Retinal pigment epithelial cell (primary cell): ENCODE measurements around the gene ITGAD.

Experiments
- DNase-seq: peaks from one replicate; pipeline ENCODE4 v3.0.0-alpha.2; 2010; ENCODE audit warnings: low read depth
- H3K4me3 ChIP-seq: 2 replicates; pipeline ENCODE4 v1.5.1; 2011; ENCODE audit warnings: mild to moderate bottlenecking, low read length, control low read depth, moderate library complexity
- TF ChIP-seq, protein P1 (sequence below): conservative IDR thresholded peaks from 2 replicates; pipeline ENCODE4 v1.5.1; 2011; ENCODE audit warnings: low read depth, low read length, control low read depth, inconsistent platforms

Gene ITGAD

DNA sequence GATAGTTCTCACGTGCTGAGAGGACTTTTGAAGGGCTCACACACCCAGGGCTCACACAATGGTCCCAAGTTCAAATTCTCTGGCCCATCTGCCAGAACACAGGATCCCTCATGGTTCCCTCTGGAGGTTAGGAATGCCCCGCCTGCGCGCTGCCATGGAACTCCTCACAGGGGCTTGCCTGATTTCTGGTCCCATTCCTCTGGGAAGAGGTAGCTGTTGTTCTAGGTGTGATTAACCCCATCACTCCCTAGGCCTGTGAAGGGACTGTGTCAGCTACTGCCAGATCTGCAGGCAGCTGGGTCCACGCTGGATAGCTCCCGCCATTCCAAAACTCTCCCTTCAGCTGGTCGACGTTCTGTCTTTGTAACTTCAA is 63.8 kb downstream of the ITGAD start:
- H3K4me3 ChIP-seq: no peak overlapping the region
- no peak for DNase-seq
- TF ChIP-seq, protein P1, sequence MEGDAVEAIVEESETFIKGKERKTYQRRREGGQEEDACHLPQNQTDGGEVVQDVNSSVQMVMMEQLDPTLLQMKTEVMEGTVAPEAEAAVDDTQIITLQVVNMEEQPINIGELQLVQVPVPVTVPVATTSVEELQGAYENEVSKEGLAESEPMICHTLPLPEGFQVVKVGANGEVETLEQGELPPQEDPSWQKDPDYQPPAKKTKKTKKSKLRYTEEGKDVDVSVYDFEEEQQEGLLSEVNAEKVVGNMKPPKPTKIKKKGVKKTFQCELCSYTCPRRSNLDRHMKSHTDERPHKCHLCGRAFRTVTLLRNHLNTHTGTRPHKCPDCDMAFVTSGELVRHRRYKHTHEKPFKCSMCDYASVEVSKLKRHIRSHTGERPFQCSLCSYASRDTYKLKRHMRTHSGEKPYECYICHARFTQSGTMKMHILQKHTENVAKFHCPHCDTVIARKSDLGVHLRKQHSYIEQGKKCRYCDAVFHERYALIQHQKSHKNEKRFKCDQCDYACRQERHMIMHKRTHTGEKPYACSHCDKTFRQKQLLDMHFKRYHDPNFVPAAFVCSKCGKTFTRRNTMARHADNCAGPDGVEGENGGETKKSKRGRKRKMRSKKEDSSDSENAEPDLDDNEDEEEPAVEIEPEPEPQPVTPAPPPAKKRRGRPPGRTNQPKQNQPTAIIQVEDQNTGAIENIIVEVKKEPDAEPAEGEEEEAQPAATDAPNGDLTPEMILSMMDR: no peak

DNA sequence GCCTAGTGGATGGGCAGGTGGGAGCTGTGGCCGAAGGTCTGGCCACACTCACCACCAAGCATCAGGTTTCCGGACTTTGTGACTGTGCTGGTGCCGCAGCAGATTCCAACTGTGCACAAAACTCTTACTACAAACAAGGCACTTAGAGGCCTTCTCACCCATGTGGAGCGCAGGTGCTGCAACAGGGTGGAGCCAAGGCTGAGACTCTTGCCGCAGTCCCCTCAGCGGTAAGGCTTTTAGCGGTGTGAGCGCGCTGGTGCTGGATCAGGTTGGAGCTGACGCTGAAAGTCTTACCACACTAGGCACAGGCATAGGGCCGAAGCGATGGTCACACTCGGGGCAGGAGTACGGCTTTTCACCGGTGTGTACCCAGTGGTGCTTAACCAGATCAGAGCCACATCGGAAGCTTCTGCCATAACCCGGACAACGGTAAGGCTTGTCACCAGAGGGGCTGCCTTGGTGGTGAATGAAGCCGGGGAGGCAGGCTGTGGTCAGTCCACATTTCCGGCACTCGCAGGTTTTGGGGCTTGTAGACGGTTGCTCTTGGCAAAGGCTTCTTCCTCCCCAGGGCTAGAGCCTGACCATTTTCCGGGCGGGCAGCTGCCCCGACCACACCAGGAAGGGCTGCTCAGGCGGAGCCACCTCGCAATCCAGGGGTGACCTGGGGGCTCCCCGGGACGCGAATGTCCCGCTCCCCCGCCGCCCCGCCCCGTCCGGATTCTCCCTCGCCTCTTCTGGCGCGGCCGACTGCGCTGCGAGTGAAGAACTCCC is 65.1 kb downstream of the ITGAD start:
- peak overlapping the region; percentile 63 for H3K4me3 ChIP-seq
- no peak for DNase-seq
- TF ChIP-seq, protein P1: peak; percentile 30

DNA sequence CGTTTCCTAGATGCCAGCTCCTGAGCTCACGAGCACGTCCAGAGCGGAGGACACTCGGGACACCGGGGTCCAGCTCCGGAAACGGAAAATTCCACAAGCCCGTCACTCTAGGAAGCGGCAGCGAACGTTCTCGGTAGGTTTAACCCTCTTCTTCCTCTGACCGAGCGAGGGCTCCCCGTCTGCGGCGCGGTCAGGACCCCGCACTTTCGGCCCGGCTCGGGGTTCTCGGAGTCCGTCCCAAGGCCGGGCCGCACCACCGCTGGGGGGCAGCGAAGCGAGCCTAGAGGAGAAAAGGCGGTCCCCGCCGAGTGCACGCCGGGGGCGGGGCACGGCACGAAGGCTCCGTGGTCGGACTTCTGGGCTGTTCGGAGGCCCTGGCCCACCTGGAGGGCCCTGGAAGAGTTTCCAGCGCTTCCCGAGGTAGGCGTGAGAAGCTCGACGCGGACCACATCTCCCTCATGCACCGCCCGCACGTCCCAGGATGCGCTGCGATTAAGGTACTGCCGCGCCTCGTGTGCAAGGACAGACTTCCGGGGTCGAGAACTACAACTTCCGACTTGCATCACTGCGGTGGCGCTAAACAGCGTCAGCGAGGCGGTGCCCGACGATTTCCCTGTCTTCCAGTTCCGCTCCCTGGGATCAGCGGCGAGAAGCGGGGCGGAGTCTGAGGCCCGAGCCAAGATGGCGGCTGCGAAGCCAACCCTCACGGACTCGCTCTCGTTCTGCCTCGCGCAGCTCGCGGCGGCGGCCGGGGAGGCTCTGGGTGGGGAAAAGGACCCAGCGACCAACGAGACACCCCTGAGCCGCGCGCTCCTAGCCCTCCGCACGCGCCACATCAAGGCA is 65.9 kb downstream of the ITGAD start, which contains the start of gene ARMC5:
Gene ARMC5, plus strand, starts transcription at position 658 of the 843 bp plus-strand sequence. Its CDS starts 24 bp downstream, at position 682.
- DNase-seq: peak; percentile 94
- H3K4me3 ChIP-seq: peak within 1 kb of the TSS; percentile 71
- TF ChIP-seq, protein P1: peak; percentile 53

DNA sequence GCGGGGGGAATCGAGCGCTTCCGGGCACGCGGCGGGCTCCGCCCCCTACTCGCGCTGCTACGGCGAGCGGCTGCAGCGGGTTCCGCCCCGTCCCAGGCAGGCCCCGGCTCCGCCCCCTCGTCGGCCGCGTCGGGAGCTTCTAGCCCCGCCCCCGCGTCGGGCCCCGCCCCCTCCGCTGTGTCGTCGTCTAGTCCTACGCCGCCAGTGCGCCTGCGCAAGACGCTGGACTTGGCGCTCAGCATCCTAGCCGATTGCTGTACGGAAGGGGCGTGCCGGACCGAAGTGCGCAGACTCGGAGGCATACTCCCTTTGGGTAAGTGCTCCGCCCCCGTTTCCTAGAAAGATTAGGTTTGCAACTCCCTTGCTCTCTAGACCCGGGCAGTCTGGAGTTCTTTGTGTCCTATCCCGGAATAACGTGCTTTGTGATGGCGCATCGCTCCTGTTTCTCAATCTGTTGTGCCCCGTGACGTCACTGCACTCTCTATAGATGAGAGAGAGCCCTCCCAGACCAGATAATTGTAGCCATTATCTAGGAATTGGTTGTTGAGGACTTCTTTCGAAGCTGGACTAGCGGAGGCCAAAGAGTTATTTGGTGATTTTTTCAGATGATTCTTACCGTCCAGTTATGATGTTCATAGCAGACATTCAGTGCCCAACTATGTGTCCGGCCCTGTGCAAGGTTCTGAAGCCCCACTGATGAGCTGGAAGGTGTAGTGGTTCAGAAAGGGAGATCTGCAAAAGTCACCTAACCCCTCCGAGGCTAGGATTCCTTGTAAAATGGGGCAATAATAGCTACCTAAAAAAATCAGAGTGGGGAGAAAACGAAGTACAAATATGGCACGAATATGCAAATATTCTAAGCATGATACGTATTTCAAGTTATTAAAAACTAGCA is 66.8 kb downstream of the ITGAD start:
- peak overlapping the region; percentile 71 for H3K4me3 ChIP-seq
- peak; percentile 91 for DNase-seq
- TF ChIP-seq, protein P1: no peak

DNA sequence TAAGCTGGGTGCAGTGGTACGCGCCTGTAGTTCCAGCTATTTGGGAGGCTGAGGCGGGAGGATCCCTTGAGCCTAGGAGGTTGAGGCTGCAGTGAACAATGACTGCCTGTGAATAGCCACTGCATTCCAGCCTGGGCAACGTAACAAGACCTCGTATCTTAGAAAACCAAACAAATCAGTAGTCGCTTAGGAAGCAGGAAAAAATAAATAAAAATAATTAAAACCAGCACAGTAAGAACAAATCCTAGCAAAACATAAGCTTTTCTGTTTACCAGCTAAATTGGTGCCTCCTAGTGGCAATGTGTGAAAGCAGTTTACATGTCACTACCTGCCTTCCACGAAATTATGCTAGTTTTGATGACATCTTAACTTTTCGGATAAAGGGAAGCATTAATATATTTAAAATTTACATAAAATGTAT is 67.5 kb downstream of the ITGAD start:
- DNase-seq: no peak
- TF ChIP-seq, protein P1: peak; percentile 79
- peak overlapping the region; percentile 71 for H3K4me3 ChIP-seq

DNA sequence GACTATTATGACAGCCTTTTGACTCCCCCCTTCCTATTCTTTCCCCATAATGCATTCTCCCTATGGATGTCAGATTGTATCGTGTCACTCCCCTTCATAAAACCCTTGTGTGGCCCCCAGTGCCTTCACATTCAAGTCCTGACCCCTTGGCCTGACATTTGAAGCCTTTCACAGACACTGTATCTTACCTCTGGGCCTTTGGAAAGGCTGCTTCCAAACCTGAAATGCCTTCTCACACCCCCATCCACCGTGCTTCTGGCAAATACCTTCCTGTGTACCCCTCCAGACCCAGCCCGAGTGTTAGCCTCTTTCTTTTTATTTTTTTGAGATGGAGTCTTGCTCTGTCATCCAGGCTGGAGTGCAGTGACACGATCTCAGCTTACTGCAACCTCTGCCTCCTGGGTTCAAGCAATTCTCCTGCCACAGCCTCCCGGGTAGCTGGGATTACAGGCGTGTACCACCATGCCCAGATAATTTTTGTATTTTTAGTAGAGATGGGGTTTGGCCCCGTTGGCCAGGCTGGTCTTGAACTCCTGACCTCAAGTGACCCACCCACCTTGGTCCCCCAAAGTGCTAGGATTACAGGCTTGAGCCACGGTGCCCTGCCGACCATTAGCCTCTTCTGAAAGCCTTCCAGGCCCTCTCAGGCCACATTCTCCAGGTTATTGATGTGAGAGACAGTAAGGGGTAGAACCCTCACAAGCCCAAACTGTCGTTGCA is 68.2 kb downstream of the ITGAD start:
- no peak for DNase-seq
- TF ChIP-seq, protein P1: no peak
- H3K4me3 ChIP-seq: no peak overlapping the region
